Neural cell (in vitro differentiated cells): Measurements from ENCODE around the gene ATP1B2. TPM values are rescaled to one million over a fixed set of nuclear protein-coding genes. Genes with fewer than 3 reads are reported as not detected.
A peak's percentile ranks its signal among the peaks of the same experiment; 100 is the strongest.

ENCODE experiments used
- H2AFZ ChIP-seq: fragments of 200-600, 300-800 bp; sonication (generic), shearing (Covaris generic); 2 replicates; pipeline ENCODE4 v1.6.0; 2014; ENCODE audit warnings: low read depth, mild to moderate bottlenecking, antibody characterized with exemption, low read length, moderate library complexity
- H3F3A ChIP-seq: fragments of 200-600 bp; shearing (Covaris generic); 2 replicates; pipeline ENCODE4 v1.6.1; 2016; ENCODE audit warnings: mild to moderate bottlenecking, moderate library complexity, mixed read lengths, antibody characterized with exemption, low read length; ENCODE audit not compliant: insufficient read depth, poor library complexity, severe bottlenecking
- H3K27ac ChIP-seq: fragments of 200-600, 300-800 bp; sonication (generic), shearing (Covaris generic); 2 replicates; pipeline ENCODE4 v1.5.1; 2014; ENCODE audit warnings: mild to moderate bottlenecking, low read length, moderate library complexity
- H3K27me3 ChIP-seq: fragments of 300-800, 200-600 bp; sonication (generic), shearing (Covaris generic); 2 replicates; pipeline ENCODE4 v1.6.0; 2014; ENCODE audit warnings: mild to moderate bottlenecking, low read depth, low read length, moderate library complexity; ENCODE audit not compliant: insufficient read depth
- H3K36me3 ChIP-seq: fragments of 300-800, 200-600 bp; sonication (generic), shearing (Covaris generic); 2 replicates; pipeline ENCODE4 v1.5.1; 2014; ENCODE audit warnings: mild to moderate bottlenecking, antibody characterized with exemption, low read length, moderate library complexity; ENCODE audit not compliant: insufficient read depth
- H3K4me2 ChIP-seq: fragments of 300-800, 200-600 bp; sonication (generic), shearing (Covaris generic); 2 replicates; pipeline ENCODE4 v1.6.0; 2014; ENCODE audit warnings: mild to moderate bottlenecking, low read length
- H3K4me3 ChIP-seq: fragments of 300-800, 200-600 bp; sonication (generic), shearing (Covaris generic); 2 replicates; pipeline ENCODE4 v1.5.1; 2014; ENCODE audit warnings: mild to moderate bottlenecking, low read length, moderate library complexity
- H3K79me2 ChIP-seq: fragments of 200-600 bp; shearing (Covaris generic); replicated peaks from 2 replicates; pipeline ENCODE4 v1.6.0; 2014; ENCODE audit warnings: mild to moderate bottlenecking, low read length, moderate library complexity; ENCODE audit not compliant: insufficient read depth
- H3K9ac ChIP-seq: fragments of 300-800, 200-600 bp; sonication (generic), shearing (Covaris generic); 2 replicates; pipeline ENCODE4 v1.6.1; 2016; ENCODE audit warnings: mild to moderate bottlenecking, low read length, mixed read lengths
- H3K9me2 ChIP-seq: fragments of 200-600 bp; shearing (Covaris generic); 2 replicates; pipeline ENCODE4 v1.6.1; 2016; ENCODE audit warnings: mild to moderate bottlenecking, low read length, mixed read lengths; ENCODE audit not compliant: insufficient read depth
- H3K9me3 ChIP-seq: fragments of 200-600, 300-800 bp; sonication (generic), shearing (Covaris generic); 2 replicates; pipeline ENCODE4 v1.6.1; 2016; ENCODE audit warnings: mild to moderate bottlenecking, mixed run types, low read length, moderate library complexity, mixed read lengths
- H4K20me1 ChIP-seq: fragments of 200-600 bp; shearing (Covaris generic); 2 replicates; pipeline ENCODE4 v1.6.1; 2016; ENCODE audit warnings: mild to moderate bottlenecking, mixed run types; ENCODE audit not compliant: insufficient read depth
- CTCF ChIP-seq: fragments of 450-650 bp; IDR thresholded peaks from 2 replicates; pipeline ENCODE4 v1.5.1; 2014; ENCODE audit warnings: antibody characterized with exemption, mild to moderate bottlenecking, moderate library complexity; ENCODE audit not compliant: poor library complexity, severe bottlenecking
- EP300 ChIP-seq: fragments of 450-650 bp; conservative IDR thresholded peaks from 2 replicates; pipeline ENCODE4 v1.6.1; 2014; ENCODE audit warnings: antibody characterized with exemption, mild to moderate bottlenecking, moderate library complexity; ENCODE audit not compliant: poor library complexity, severe bottlenecking
- EZH2 ChIP-seq: fragments of 200-600, 300-800 bp; shearing (Covaris generic), sonication (generic); IDR thresholded peaks from 2 replicates; pipeline ENCODE4 v1.6.1; 2014; ENCODE audit warnings: antibody characterized with exemption, low read length, borderline replicate concordance, mild to moderate bottlenecking; ENCODE audit not compliant: insufficient read depth, poor library complexity, severe bottlenecking
- MXI1 ChIP-seq: fragments of 450-650 bp; conservative IDR thresholded peaks from 2 replicates; pipeline ENCODE4 v1.6.1; 2014; ENCODE audit warnings: antibody characterized with exemption, mild to moderate bottlenecking; ENCODE audit not compliant: poor library complexity, severe bottlenecking
- POLR2AphosphoS5 ChIP-seq: IDR thresholded peaks from 2 replicates; pipeline ENCODE4 v1.6.1; 2012
- RAD21 ChIP-seq: fragments of 450-650 bp; conservative IDR thresholded peaks from 2 replicates; pipeline ENCODE4 v1.6.1; 2014; ENCODE audit warnings: antibody characterized with exemption, mild to moderate bottlenecking, moderate library complexity
- SMC3 ChIP-seq: fragments of 450-650 bp; conservative IDR thresholded peaks from 2 replicates; pipeline ENCODE4 v1.6.1; 2014; ENCODE audit warnings: antibody characterized with exemption, mild to moderate bottlenecking, moderate library complexity; ENCODE audit not compliant: poor library complexity
- TAF1 ChIP-seq: IDR thresholded peaks from 2 replicates; pipeline ENCODE4 v1.6.1; 2012; ENCODE audit warnings: low read depth
- polyA plus RNA-seq: library from polyadenylated mRNA; depleted of rRNA; stranded (reverse); fragments of >200 nt; gene quantifications from 2 replicates; pipeline ENCODE4 v1.2.3, GENCODE V29; 2014
- TF ChIP-seq, protein P1 (sequence below): IDR thresholded peaks from 2 replicates; pipeline ENCODE4 v1.6.1; 2012; ENCODE audit warnings: borderline replicate concordance

The ATP1B2 gene
- polyA plus RNA-seq, 1 donor from 2014 or later: 4.2 TPM

DNA sequence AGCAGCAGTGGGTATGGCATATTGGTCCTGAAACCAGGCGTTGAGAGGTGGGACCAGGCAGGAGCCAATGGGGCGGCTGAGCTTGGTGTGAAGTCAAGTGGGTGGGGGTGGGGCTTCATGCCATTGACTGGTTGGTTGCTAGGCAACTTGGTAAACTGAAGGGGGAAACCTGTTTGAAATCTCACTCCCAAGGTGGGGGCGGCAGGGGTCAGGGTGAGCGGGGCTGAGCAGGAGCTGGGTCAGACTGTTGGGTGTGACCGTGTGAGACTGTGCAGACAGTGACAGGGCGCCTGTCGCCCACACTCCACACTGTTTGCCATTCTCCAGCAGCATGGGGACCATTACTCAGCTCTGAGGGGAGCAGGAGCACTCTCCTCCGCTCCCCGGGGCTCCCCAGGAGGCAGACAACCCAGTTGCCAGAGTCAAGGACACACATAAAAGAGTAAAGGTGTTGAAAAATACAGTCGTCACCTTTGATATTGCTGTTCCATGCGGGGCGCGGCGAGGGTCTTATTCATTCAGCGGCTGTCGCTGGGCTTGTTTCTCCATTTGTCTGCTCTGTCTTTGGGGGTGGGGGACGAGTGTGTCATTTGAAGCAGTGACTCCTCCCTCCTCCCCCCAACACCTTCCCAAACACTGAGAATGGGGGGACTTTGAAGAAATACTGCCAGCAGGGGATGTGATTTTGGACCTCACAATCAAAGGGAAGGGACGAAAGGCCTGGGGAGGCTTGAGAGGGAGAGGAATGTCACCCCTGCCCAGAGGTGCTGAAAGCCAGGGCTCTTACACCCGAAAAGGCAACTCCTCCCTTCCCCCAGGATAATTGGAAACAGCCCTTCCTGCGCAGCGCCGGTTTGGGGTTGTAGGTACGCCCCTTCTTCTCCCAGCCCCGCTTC lies 53.1 kb downstream of the ATP1B2 start:
- Histone ChIP-seq H3K9me3 (no peaks in the 10 kb centered on the region), H3K27me3 (no peaks in the 10 kb centered on the region), H4K20me1 (peaks cover 3% of the 10 kb centered on the region), H3K79me2 (peaks cover 34% of the 10 kb centered on the region), H3K4me2 (peak overlapping the region; percentile 90), H3K9me2 (no peaks in the 10 kb centered on the region), H3F3A (peaks cover 6% of the 10 kb centered on the region), H3K36me3 (no peaks in the 10 kb centered on the region), H3K27ac (peak overlapping the region; percentile 95), H3K9ac (peak overlapping the region; percentile 93), H2AFZ (peak overlapping the region; percentile 54), H3K4me3 (peak overlapping the region; percentile 98)
- TF ChIP-seq POLR2AphosphoS5: peak; percentile 78
- TF ChIP-seq EP300: peak; percentile 71
- peak; percentile 69 for TF ChIP-seq MXI1
- TF ChIP-seq TAF1: no peak
- no peak for TF ChIP-seq RAD21

DNA sequence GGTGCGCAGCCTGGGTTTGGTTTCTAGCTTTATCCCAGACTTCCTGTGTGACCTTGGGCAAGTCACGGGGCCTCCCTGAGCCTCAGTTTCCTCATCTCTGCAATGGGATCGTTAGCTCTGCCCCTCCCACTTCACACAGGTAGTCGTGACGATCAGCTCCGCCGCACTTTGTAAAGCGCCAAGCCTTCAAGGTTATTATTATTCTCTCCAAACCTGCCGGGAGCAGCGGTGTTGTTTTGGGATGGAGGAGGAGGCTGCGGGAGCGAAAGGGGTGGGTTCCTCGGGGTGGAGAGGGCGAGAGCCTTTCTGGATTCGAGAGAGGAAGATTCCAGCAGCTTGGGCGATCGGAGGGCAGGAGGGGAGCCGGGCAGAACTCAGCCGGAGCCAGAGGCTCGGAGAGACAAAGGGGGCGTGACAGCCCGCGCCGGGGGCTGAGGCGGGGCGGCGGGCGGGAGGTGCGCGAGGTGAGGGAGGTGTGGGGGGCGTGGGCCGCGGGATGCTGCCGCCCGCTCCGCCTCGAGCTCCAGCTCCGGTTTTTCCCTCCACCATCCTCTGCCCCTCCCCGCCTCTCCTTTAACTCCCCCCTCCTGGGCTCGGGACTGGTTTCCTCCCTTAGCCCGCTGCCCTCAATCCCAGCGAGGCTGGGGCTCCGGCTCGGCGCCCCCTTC lies 54.0 kb downstream of the ATP1B2 start, which contains the start of gene EFNB3:
Gene EFNB3 (plus strand): TSS at position 602 of the 668 bp plus-strand sequence. CDS start 397 bp downstream, outside the sequence.
- H4K20me1 ChIP-seq: peaks cover 3% of the 10 kb centered on the region
- peak within 1 kb of the TSS; percentile 93 for H3K9ac ChIP-seq
- no peaks in the 10 kb centered on the region for H3K9me3 ChIP-seq
- TF ChIP-seq RAD21: no peak
- TF ChIP-seq POLR2AphosphoS5: peak; percentile 75
- no peak for TF ChIP-seq EZH2
- TF ChIP-seq EP300: peak; percentile 14
- no peak for TF ChIP-seq CTCF
- TF ChIP-seq SMC3: peak; percentile 35
- TF ChIP-seq MXI1: peak; percentile 61
- peak; percentile 88 for TF ChIP-seq TAF1
- TF ChIP-seq, protein P1, sequence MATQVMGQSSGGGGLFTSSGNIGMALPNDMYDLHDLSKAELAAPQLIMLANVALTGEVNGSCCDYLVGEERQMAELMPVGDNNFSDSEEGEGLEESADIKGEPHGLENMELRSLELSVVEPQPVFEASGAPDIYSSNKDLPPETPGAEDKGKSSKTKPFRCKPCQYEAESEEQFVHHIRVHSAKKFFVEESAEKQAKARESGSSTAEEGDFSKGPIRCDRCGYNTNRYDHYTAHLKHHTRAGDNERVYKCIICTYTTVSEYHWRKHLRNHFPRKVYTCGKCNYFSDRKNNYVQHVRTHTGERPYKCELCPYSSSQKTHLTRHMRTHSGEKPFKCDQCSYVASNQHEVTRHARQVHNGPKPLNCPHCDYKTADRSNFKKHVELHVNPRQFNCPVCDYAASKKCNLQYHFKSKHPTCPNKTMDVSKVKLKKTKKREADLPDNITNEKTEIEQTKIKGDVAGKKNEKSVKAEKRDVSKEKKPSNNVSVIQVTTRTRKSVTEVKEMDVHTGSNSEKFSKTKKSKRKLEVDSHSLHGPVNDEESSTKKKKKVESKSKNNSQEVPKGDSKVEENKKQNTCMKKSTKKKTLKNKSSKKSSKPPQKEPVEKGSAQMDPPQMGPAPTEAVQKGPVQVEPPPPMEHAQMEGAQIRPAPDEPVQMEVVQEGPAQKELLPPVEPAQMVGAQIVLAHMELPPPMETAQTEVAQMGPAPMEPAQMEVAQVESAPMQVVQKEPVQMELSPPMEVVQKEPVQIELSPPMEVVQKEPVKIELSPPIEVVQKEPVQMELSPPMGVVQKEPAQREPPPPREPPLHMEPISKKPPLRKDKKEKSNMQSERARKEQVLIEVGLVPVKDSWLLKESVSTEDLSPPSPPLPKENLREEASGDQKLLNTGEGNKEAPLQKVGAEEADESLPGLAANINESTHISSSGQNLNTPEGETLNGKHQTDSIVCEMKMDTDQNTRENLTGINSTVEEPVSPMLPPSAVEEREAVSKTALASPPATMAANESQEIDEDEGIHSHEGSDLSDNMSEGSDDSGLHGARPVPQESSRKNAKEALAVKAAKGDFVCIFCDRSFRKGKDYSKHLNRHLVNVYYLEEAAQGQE: no peak
- no peaks in the 10 kb centered on the region for H3K9me2 ChIP-seq
- peaks cover 37% of the 10 kb centered on the region for H3K79me2 ChIP-seq
- H3K4me3 ChIP-seq: peak within 1 kb of the TSS; percentile 98
- H3K27me3 ChIP-seq: no peaks in the 10 kb centered on the region
- peak within 1 kb of the TSS; percentile 95 for H3K27ac ChIP-seq
- no peaks in the 10 kb centered on the region for H3K36me3 ChIP-seq
- peak within 1 kb of the TSS; percentile 81 for H2AFZ ChIP-seq
- peaks cover 6% of the 10 kb centered on the region for H3F3A ChIP-seq
- peak within 1 kb of the TSS; percentile 97 for H3K4me2 ChIP-seq
